ENCODE results near the gene NRAS. TPM values are rescaled to one million over a fixed set of nuclear protein-coding genes. Genes with fewer than 3 reads are reported as not detected.

The NRAS gene
- polyA plus RNA-seq, 3 donors, result 7.2 to 19.6 (median 14.6) TPM

DNA sequence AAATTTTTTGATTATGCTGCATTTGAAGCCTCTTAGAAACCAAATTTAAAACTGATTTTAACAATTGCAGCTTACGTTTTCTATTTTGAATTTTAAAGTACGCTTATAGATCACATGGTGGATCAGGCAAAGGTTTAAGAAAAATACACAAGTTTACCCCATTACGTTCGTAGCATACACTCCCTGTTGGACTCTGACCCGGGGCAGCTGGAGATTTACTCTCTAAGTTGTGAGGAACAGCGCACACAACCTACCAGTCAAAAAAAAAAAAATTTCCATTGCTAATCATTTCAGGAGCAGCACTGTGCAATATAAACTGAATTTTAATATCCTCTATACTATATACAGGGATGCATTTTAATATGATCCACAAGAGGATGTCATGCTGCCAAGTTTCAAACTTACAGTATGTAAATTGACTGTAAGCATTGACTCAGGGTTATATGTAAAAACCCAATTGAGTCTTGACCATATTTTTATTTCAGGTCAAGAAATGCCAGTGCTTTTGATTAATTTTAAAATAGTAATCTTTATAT lies 20.8 kb upstream of the NRAS start:
- 65 to 95% (median 91%) methylated on average over 6 of the region's 6 CpGs for WGBS, 3 donors
- no peak overlapping the region for H3K27ac ChIP-seq (ENCODE audit: low read depth, low read length)

DNA sequence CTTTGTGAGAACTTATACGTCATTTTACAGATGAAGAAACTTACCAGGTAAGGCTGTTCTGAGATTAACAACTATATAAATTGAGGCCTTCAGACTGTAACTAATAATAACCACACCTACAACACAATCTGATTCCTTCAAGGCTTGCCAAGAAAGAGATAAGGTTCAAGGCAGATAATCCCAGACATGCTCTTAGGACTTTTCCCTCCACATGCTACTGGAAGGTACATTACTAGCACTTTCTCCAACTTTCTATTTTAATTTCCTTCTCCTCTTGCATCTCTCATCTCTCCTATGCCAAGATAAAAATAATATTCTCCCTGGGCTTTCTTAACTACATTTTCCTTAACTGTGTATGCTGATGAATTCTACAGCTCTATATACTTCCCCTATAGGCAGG lies 18.9 kb upstream of the NRAS start:
- H3K27ac ChIP-seq (ENCODE audit: low read depth, low read length), result no peak overlapping the region
- WGBS, 3 donors, result 50 to 94% (median 91%) methylated on average over 1 of the region's 1 CpG

- WGBS, 3 donors, result 79 to 94% (median 89%) methylated on average over 1 of the region's 1 CpG
- no peak overlapping the region for H3K27ac ChIP-seq (ENCODE audit: low read depth, low read length)
These were observed 13.2 kb upstream of the NRAS start for GRCh38 chr1:114729782-114730181.

GRCh38 chr1:114728553-114728952 lies 12.0 kb upstream of the NRAS start:
- H3K27ac ChIP-seq (ENCODE audit: low read depth, low read length), result no peak overlapping the region
- WGBS, 3 donors, result 83 to 89% (median 83%) methylated on average over 2 of the region's 2 CpGs

GRCh38 chr1:114725230-114725629 lies 8.7 kb upstream of the NRAS start:
- WGBS, 3 donors, result 79 to 91% (median 88%) methylated on average over 1 of the region's 1 CpG
- no peak overlapping the region for H3K27ac ChIP-seq (ENCODE audit: low read depth, low read length)

DNA sequence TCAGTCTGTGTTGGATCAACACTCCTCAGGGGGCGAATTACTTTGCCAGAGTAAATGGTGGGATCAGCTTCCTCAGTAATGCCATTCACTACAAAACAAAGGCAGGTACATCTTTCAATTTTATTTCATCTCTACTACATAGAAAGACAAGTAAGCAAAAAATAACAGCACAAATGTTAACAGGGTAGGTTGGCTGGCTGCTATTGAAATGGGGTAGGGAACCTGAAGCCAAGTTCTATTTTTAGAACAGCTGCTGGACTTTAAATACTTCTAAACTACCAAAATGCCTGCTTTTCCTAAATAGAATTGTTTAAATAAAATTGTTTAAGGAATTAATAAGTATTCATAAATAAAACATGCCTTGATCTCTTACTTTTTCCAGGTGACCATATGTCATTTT lies 7.3 kb upstream of the NRAS start:
- 93 to 100% (median 97%) methylated on average over 1 of the region's 1 CpG for WGBS, 3 donors
- no peak overlapping the region for H3K27ac ChIP-seq (ENCODE audit: low read depth, low read length)

- WGBS, 3 donors, result 0 to 35% (median 1%) methylated on average over 1 of the region's 1 CpG
These were observed 6.9 kb upstream of the NRAS start for GRCh38 chr1:114723457-114723856.

GRCh38 chr1:114720492-114720891 lies 3.9 kb upstream of the NRAS start:
- 90 to 94% (median 94%) methylated on average over 4 of the region's 4 CpGs for WGBS, 3 donors
- H3K27ac ChIP-seq (ENCODE audit: low read depth, low read length), result no peak overlapping the region

More at GRCh38 chr1:114723457-114723856, 6.9 kb upstream of the NRAS start:
- no peak overlapping the region for H3K27ac ChIP-seq (ENCODE audit: low read depth, low read length)

GRCh38 chr1:114719424-114719787 lies 2.8 kb upstream of the NRAS start:
- H3K27ac ChIP-seq (ENCODE audit: low read depth, low read length), result no peak overlapping the region
- 78 to 86% (median 86%) methylated on average over 3 of the region's 3 CpGs for WGBS, 3 donors

DNA sequence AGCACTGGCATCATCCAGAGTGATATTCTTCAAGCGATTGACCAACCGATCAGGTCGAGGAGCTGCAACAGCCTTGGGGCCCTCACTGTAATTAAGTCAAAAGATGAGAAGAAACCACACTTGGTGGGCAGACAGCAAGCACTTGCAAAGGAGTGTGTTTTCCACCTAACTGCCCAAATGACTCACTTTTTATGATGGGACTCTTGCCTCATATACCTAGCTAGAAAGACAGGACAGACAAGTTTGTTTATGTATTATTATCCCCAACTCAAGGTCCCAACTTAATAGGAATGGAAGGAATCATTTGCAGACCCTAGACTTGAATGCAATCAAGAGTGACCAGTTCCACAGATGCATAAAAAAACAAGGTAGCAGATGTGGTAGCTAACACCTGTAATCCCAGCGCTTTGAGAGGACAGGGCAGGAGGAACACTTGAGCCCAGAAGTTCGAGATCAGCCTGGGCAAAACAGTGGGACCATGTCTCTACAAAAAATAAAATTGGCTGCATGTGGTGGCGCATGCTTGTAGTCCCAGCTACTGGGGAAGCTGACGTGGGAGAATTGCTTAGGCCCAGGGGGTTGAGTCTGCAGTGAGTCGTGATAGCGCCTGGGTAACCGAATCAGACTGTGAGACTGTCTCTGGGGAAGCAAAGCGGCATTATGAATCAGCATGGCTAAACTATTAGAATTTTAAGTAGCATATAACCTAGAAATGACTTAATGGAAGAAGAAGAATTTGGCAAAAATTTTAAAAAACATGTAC lies 2.3 kb upstream of the NRAS start:
- no peak overlapping the region for H3K27ac ChIP-seq (ENCODE audit: low read depth, low read length)
- 91 to 94% (median 91%) methylated on average over 11 of the region's 11 CpGs for WGBS, 3 donors

DNA sequence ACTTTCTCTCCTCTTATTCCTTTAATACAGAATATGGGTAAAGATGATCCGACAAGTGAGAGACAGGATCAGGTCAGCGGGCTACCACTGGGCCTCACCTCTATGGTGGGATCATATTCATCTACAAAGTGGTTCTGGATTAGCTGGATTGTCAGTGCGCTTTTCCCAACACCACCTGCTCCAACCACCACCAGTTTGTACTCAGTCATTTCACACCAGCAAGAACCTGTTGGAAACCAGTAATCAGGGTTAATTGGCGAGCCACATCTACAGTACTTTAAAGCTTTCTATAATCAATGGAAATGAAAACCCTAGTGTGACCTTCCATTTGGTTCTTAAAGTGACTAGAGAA lies 643 bp downstream of the NRAS start:
- H3K27ac ChIP-seq (ENCODE audit: low read depth, low read length), result no peak overlapping the region
- WGBS, 3 donors, result 32 to 42% (median 38%) methylated on average over 4 of the region's 4 CpGs

DNA sequence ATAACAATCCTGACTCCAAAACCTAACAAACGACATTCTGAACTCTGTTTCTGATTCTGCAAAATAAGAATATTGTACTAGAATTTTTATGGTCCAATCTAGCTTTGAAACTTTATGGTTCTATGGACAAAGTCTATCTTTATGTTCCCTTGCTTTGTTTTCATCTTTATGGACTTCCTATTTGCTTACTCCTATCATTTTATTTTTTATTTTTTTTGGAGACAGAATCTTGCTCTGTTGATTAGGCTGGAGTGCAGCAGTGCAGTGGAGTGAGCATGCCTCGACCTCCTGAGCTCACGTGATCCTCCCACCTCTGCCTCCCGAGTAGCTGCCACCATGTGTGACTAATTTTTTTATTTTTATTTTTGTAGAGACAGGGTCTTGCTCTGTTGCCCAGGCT lies 3.6 kb downstream of the NRAS start:
- H3K27ac ChIP-seq (ENCODE audit: low read depth, low read length), result no peak overlapping the region
- 81 to 85% (median 82%) methylated on average over 4 of the region's 4 CpGs for WGBS, 3 donors

GRCh38 chr1:114710360-114710759 lies 6.2 kb downstream of the NRAS start:
- WGBS, 3 donors, result 95 to 98% (median 96%) methylated on average over 3 of the region's 3 CpGs
- no peak overlapping the region for H3K27ac ChIP-seq (ENCODE audit: low read depth, low read length)

DNA sequence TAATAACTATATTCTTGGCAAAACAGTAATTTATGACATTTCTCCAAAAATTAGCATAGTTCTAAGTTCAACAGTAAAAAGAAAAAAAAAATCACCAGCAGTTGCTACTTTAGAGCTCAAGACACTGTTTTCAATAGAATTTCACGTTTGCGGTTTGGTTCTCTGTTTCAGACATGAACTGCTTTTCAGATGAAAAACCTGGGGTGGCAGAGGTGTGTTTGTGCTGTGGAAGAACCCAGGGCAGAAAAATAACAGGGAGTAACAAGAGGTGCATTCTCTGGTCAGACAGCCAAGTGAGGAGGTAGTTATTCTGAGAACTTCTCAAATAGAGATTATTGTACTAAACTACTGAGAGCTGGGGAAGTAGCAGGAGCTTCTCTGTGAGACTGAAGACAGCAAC lies 9.0 kb downstream of the NRAS start:
- no peak overlapping the region for H3K27ac ChIP-seq (ENCODE audit: low read depth, low read length)
- 82 to 91% (median 91%) methylated on average over 2 of the region's 2 CpGs for WGBS, 3 donors

DNA sequence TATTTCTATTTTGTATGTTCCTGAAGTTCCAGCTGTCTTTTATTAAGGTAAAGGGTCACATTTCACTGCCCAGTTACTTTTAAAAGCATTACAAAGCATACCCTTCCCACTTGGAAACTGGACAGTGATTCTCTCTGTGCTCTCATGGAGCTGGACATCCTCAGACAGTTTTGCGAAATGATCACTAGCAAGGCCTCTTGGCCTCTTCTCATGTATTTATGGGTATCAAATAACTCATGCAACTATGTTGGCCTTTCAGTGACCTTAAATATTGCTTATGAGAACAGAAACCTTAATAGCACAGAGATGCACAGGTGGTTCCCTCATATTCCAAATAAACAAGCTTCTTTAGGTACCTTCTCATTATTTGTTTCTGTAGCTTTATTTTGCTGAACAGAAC lies 13.3 kb downstream of the NRAS start:
- 77 to 97% (median 89%) methylated on average over 1 of the region's 1 CpG for WGBS, 3 donors
- H3K27ac ChIP-seq (ENCODE audit: low read depth, low read length), result no peak overlapping the region

GRCh38 chr1:114702737-114703136 lies 13.8 kb downstream of the NRAS start:
- 91 to 94% (median 93%) methylated on average over 5 of the region's 5 CpGs for WGBS, 3 donors
- no peak overlapping the region for H3K27ac ChIP-seq (ENCODE audit: low read depth, low read length)

DNA sequence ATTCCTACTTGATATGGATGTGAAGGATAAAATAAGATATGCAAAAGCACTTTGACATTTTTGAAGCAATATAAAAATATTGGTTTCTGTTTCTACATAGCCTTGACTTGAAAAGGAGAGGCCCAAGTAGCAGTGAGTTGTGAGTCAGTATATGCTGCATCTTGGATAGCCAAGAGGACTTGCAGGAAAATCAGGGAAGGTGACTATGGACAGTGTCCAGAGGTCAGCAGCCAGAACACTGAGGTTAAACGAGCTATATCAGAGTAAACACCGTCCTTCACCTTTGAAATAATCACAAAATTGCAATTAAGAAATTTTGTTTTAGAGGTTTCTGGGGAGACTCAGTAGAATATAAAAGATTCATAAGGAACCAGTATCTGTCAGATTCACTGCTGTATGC lies 14.6 kb downstream of the NRAS start:
- H3K27ac ChIP-seq (ENCODE audit: low read depth, low read length), result no peak overlapping the region
- 63 to 83% (median 73%) methylated on average over 2 of the region's 2 CpGs for WGBS, 3 donors

DNA sequence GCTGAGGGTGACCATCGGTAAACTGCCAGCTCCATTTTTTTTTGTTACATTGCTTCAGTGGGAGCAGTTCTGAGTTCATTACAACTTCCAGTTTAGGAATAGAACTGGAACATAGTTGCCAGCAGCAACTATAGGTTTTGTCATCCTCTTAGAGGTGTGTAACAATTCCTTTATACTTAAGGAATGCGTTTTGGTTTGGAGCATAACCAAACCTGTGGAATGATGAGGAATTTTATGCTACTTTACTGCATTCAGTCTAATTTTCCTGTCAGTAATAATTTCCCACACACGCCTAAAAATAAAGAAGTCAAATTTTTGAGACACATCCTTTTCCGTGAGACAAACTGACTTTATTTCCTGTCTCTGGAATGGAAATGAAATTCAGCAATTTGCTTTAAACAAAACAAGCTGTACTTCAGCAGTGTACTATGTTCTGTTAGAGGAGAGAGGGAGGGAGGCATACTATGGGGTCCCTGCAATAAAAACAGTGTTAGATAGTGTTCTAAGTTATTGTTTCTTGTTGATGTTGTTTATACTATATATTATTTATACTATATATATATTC lies 16.5 kb downstream of the NRAS start:
- WGBS, 3 donors, result 37 to 56% (median 44%) methylated on average over 4 of the region's 4 CpGs
- no peak overlapping the region for H3K27ac ChIP-seq (ENCODE audit: low read depth, low read length)

- no peak overlapping the region for H3K27ac ChIP-seq (ENCODE audit: low read depth, low read length)
These were observed 19.8 kb downstream of the NRAS start for GRCh38 chr1:114696810-114697209.

- H3K27ac ChIP-seq (ENCODE audit: low read depth, low read length), result no peak within 1 kb of the TSS
- 56 to 71% (median 64%) methylated on average over 6 of the region's 6 CpGs for WGBS, 3 donors
These were observed 21.0 kb downstream of the NRAS start, which contains the start of gene AMPD1 for GRCh38 chr1:114695430-114696058. Gene AMPD1 (minus strand): TSS chr1:114695546. CDS start chr1:114695471, 75 bp downstream.
